T-helper 1 cell (primary cell): Measurements from ENCODE around the gene KCNB1.

Source experiments
- DNase-seq, 5 donors: peaks; one replicate each; pipeline ENCODE4 v3.0.0-alpha.2; 2012 to 2020

The KCNB1 gene

DNA sequence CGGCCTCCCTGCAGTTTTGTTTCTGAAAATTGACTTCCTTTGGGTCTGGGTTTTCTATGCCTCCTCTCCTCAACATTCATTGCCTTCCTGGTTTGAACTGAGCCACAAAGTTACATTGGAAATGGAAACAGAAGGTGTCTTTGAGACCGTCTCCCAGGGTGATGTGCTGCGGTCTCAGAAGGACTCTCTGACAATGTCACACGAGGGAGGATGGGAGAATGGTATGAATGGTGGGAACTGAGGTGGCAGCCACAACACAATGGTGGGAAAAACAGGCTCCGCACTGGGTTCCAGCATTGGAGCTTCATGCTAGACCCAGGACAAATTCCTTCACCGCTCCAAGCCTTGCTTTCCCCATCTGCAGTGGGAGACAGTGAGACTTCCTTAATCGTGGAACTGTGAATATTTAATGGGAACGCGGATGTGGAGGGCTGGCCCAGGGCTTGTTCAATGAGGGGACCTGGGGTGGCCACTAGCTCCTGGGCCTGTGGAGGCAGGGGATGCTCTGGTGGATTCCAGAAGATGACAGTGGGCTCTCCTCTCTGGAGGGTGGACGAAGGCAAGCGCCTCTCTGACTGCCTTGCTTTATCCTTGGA lies 73.9 kb downstream of the KCNB1 start:
- no peak for DNase-seq

DNA sequence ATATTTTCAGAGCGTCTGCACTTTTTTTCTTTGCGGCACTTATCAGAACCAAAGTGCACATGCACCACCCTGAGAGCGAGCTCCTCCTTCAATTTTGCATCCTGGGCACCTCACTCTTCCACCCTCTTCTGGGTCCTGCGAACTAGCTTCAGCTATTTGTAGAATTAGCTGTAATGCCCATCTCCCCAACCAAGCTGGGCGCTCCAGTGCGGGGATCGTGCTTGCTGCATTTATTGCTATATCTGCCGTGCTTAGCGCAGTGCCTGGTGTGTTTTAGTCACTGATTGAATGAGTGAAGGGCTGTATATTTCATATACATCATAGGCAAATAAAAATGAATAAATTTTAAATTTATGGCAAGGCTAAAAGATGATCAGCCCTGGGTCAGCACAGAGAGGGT lies 75.8 kb downstream of the KCNB1 start:
- DNase-seq = no peak

DNA sequence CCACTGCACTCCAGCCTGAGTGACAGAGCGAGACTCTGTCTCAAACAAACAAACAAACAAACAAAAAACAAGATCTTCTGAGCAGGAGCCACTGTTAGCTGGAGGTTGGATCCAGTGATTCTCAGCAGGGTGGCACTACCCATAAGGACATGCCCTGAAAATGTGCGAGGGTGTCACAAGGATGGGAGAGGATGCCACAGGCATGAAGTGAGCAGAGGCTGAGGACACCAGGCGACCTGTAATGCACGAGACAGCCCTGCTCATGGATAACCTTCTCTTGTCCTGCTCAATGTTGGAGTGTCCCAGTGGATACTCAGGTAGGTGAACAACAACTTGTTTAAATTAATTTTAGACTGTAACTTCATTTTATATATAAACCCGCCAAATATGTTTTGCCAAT lies 76.8 kb downstream of the KCNB1 start:
- DNase-seq = no peak

DNA sequence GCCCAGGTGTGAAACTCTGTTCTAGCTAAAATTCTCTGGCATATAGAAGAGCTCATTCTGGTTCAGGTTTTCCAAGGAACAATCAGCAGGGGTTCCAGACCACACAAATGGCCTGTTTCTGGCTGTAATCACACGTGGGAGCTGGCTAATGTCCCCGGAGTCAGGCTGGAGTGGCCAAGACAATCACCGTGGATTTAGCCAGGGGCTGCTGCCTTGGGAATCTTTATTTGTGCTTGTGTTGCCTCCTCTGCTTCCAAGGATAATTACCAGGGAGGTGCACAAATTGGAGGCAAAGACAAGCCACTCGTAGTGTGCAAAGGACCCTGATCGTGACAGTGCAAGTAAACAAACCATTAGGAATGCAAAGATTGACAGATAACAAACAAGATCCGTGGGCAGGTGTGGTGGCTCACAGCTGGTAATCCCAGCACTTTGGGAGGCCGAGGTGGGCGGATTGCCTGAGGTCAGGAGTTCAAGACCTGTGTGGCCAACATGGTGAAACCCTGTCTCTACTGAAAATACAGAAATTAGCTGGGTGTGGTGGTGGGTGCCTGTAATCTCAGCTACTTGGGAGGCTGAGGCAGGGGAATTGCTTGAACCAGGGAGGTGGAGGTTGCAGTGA lies 77.3 kb downstream of the KCNB1 start:
- DNase-seq = no peak

DNA sequence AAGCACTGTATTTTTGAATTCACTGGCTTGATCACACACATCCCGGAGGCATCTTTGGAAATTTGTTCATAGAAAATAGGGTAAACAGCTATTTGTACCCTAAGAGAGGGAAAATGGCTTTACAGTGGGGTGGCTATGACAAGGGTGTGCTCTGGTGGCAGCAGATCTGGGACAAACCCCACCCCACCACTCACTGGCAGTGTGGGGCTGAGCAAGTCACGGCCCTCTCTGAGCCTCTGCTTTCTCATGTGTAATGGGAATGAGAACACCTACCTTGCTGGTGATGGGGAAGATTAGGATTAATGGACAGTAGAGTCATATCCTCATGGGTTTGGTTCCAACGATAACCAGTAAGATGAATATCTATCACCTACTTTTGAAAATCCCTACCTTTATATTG lies 78.0 kb downstream of the KCNB1 start:
- no peak for DNase-seq

DNA sequence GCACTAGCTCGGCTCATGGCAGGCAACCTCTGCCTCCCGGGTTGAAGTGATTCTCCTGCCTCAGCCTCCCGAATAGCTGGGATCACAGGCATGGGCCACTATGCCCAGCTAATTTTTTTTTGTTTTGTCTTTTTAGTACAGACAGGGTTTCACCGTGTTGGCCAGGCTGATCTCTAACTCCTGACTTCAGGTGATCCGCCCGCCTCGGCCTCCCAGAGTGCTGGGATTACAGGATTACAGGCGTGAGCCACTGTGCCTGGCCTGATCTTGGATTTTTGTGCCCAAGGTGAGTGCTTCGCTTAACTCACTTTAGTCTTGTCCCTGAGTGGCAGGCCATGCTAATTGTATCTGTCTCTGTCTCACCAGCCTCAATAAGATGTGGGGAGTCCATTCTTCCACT lies 78.6 kb downstream of the KCNB1 start:
- DNase-seq = no peak

DNA sequence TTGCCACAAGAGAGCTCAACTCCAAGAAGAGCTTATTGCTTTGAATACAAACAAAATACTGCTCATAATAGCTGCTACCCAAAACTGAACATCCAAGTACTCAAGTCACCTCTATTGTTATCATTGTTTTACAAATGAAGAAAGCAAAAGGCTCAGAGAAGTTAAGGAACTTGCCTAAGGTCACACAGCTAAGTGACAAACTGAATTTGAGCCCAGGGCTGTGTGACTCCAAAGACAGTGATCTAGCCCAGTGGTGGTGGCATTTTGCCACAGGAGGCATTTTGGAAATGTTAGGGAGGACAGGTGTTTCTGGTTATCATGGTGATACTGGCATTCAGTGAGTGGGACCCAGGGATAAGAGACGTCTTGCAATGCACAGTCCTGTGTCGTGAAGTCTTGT lies 79.5 kb downstream of the KCNB1 start:
- no peak for DNase-seq

DNA sequence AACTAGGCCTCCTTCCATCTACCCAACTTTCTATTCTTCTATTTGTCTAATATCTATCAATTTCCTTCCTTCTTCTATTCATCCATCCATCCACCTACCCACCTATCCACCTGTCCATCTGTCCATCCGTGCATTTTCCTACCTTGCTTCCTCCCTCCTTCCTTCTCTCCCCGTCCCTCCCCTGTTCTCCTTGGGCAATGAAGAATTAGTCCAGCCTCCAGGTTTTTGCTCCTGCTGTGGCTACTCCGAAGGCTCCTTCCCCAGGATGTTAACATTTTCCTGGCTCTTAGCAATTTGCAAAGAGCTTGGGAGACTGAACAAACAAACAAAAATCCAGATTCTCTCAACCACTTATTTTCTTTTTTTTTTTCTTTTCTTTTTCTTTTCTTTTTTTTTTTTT lies 81.6 kb downstream of the KCNB1 start:
- DNase-seq = no peak

DNA sequence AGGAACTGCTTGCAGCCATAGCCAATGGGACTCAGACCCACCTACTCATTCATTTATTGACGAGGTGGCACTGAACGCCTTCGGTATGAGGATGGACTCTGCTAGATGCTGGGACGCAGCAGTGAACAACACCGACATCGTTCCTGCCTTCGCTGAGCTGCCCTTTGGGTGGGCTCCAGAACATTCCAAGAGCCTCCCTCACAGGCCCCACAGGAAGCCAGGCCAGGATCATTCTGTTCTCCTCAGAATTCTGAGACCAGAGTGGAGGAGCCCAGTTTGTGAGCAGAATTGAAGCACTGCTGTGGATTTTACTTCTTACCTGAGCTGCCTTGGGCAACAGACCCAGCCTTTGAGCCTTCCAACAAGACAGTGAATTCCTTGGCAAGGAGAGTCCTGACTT lies 82.1 kb downstream of the KCNB1 start:
- DNase-seq = no peak

DNA sequence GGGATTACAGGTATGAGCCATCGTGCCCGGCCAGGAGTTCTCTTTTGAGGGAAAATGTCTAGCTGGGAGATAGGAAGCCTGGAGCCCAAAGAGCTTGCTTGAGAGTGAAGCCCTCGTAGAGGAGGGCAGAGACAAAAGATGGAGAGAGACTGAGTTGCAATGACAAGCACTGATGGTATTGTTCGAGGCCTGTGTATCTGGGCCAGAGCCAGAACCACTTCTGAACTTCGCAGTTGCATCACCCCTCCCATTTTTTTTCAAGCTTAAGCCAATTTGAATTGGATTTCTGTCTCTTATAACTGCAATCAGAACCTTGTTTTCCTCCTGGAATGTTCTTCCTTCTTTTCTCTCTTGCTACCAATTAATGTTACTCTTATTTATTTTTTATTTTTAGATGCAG lies 83.1 kb downstream of the KCNB1 start:
- DNase-seq = no peak

DNA sequence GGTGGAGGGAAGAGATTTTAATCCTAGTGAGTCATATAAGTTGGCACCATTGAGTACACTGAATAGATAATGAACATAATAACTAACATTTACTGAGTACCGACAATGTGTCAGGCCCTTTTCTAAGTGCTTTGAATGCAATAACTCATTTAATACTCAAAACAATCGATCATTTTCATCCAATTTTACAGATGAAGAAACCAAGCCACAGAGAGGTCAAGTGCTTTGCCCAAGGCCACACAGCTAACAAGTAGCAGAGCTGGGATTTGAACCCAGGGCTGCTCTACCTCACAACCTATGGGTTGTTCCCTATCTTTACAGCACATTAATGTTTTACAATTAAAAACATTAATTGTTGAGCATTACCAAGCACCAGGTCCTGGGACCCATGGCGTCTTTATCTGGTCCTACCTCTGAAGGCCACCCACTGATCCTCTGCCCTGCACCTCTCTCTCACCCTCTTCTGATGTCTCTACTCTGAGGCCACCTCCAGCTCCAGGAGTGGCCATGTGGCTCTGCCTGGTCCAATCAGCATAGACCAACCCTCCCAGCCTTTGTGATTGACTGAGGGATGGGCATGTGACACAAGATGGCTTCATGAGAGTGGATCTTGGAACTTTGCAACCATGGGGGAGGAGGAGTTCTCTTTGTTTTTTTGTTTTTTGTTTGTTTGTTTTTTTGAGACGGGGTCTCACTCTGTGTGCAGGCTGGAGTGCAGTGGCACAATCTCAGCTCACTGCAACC lies 83.9 kb downstream of the KCNB1 start:
- no peak for DNase-seq

DNA sequence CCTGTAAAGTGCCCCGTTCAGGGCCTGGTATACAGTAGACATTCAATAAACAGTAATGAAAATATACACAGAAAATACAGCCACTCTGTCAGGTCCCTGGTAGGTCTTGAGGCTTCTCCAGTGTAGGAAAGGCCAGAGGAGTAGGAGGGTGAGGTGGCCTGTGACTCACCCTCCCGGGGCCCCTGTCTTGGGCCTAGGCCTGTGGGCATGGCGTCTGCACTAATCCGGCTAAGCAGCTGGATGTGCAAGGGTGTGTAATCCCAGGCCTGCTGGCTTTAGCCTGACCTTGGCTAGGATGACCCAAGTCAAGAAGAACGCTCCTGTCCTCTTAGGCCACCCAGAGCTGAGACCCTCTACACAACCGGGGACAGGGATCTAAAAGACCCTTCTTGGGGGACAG lies 84.9 kb downstream of the KCNB1 start:
- no peak for DNase-seq

DNA sequence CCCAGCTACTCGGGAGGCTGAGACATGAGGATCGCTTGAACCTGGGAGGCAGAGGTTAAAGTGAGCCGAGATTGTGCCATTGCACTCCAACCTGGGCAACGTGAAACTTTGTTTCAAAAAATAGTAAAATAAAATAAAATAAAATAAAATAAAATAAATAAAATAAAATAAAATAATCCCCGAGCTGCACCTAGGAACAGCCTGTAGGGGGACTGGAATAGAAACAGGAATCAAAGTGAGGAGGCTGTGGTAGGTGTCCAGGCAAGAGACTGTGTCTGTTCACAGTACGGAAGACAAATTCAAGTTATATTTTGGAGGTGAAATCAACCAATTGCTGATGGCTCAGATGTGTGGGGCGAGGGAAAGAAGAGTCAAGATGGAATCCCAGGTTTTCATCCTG lies 86.2 kb downstream of the KCNB1 start:
- no peak for DNase-seq

DNA sequence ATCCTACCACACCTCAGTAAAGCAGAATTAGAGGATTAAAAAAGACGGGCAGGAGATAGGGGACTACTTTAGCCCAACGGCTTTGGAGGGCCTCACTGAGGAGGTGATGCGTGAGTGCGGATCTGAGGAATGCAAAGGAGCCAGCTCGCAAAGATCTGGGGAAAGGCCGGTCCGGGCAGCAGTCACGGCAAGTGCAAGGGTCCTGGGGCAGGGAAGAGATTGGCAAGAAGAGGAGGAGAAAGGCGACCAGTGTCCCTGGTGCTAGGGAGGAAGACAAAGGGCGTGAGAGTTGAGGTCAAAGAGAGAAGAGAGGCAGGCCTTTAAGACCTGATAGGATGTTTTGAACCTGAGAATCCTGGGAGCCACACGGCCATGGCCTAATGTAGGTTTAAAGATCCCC lies 86.8 kb downstream of the KCNB1 start:
- DNase-seq = no peak

DNA sequence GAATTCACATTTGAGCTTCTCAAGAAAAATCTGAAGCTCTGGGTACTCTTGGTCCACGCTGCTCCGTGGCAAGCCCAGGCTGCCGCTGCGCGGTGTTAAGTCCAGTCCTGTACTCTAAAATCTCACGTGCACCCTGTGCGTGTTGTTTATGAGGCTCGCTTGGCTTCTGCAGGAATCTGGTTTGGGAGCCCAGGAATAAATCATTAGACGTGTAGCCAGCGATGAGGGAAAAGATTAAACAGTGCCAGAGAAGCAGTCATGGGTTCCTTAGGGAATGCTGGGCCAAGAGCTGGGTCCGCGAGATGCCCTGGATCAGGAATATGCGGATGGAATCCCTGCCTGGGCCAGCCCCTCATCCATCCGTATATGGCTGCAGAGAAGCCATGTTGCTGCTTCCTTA lies 87.3 kb downstream of the KCNB1 start:
- DNase-seq = no peak

DNA sequence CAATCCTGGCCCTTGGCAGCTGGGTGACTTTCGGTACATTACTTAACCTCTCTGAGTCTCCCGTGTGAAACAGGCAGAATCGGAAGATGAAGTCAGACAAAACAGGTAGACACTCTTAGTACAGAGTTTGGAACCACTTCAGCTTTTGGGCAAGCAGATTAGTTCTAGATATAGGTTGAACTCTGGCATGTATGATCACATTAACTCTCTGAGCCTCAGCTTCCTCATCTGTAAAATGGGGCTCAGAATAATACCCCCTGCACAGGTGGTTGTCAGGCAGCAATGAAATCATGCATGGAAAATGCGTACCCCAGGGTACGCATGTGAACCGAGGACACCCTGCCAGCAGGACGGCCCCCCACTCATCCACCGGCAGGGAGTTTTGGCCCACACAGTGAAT lies 87.7 kb downstream of the KCNB1 start:
- DNase-seq = no peak

DNA sequence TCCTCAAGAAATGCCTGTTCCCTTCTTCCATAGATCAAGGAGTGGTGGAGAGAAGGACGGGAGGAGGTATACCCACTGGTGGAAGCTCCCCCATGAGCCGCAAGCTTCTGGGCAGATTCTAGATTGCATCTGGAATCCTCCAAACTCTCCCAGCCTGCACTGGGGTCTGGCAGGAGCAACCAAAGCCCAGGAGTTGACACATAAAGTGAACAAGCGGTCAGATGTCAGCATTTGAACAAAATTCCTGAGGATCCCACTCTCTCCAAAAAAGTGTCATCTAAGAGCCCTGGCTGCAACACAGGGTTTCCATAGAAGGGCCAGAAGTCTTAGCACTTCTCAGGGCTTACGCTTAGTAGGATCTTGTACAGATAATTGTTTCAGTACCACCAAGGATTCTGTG lies 88.2 kb downstream of the KCNB1 start:
- DNase-seq = no peak

DNA sequence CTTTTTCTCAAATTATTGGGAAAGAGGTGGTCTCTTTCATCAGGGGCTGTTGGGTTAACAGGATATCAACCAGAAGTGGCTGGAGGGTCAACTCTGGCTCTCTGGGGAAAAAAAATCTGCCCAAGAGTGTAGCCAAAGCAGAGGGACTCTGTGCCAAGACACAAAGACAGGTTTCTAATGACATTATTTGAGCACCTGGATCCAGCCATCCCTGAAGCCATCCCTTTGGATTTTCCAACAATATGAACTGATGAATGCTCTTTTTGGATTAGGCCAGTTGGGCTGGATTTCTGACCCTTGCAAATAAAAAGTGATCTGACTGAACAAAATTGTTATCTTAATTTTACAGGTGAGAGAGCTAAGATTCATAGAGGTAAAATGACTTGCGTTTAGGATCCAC lies 88.7 kb downstream of the KCNB1 start:
- DNase-seq = no peak

DNA sequence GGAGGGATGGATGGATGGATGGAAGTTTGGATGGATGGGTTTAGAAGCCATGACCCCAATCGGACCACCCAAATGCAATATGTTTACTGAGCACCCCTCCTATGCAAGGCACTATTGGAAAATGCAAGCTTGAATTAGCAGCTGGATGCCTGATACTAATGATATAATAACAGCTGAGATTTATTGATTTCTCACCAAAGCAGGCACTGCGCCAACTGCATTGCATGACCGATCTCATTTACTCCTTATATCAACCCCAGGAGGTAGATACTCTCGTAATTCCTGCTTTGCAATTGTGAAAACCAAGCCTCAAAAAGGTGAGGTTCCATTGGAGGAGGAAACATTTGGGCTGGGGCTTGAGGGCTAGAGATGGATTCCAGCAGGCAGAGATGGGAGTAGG lies 89.7 kb downstream of the KCNB1 start:
- no peak for DNase-seq

DNA sequence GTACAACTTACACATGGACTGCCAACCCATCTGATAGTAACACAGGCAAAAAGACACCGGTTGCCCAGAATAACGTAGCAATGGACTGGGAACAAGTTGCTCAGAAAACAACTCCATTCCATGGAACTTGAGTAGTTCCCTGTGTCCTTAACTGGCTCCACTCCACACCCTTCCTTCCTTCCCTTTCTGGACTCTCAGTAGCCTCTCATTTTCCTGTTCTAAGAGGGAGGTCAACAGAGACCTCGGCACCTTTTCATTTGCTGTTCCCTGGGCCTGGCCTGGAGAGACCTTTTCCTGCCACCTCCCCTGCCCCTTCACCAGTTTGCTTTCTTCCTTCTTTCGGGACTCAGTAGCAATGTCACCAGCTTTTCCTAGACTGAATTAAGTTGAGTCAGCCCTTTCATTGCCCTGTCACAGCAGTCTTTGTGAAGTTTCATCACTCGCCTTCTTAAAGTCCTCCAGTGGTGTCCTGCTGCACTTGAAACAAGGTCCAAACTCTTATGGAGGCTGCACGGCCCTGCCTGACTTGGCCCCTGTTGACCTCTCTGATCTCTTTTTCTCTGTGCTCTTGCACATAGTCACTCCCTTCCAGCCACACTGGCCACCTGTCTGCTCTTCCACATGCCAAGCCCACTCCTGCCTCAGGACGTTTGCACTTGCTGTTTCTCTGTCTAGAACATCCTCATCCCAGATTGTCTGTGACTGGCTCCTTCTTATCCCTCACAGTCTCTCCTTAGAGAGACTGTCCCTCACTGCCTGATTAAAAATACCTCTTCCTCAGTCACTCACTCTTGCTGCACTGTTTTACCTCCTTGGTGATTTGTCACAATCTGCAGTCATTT lies 90.8 kb downstream of the KCNB1 start:
- no peak for DNase-seq

DNA sequence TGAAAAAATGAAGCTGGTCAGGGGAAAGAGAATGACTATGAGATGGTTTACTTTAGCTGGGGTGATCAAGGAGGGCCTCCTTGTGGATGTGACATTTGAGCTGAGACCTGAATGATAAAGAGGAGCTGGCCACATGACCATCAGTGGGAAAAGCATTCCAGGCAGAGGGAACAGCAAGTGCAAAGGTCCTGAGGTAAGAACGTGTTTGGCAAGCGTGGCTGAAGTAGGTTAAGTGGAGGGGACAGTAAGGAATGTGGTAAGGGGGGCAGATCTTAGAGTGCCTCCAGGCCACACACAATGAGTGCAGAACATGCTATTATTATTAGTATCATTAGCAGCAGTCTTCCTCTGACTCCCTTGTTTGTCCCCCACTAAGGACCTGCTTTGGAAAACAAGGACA lies 92.6 kb downstream of the KCNB1 start:
- DNase-seq = no peak

DNA sequence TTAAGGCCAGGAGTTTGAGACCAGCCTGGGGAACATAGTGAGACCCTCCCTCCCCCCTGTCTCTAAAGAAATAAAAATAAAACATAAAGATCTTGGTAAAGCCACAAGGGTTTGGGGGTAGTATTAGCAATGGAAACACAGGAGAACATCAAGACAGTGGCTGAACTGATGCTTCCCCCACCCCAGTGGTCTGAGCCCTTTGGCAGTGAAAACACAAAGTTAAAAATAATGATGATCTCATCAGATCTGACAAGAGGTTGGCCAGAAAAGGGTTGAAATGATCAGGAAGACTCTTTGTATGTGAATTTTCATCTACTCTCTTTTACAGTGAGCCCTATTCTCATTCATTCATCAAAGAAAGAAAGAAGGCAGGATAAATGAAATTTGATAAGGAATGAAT lies 93.7 kb downstream of the KCNB1 start:
- DNase-seq = no peak

DNA sequence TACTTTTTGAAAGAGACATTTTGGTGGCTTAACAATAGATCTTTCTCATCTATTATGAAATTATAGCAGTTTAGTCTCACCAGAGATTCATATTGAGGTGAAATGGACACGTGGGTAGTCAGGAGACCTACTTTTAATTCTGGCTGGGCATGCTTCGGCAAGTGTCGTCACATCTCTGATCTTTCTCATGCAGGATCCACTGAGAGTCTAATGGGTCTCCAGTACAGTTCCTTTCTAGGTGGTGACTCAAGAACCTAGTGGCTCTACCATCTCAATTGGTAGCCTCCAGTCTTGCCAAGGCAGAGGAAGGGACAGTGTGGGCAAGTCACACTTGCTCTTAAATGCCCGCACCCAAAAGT lies 94.9 kb downstream of the KCNB1 start:
- DNase-seq = no peak
